GM12873 (cell line): ENCODE data around the gene SLC16A3.

ENCODE experiments used
- CTCF ChIP-seq: IDR thresholded peaks from 2 replicates; pipeline ENCODE4 v1.5.1; 2012; ENCODE audit warnings: low read depth, mild to moderate bottlenecking, moderate library complexity, low read length, control low read depth; ENCODE audit not compliant: insufficient read depth; ENCODE audit errors: missing control alignments

SLC16A3 gene

GRCh38 chr17:82237746-82238471 is 9.1 kb downstream of the SLC16A3 start:
- TF ChIP-seq CTCF: no peak

- no peak for TF ChIP-seq CTCF
Observed at GRCh38 chr17:82238472-82239201, 9.8 kb downstream of the SLC16A3 start.

- no peak for TF ChIP-seq CTCF
Observed at GRCh38 chr17:82239401-82239925, 10.6 kb downstream of the SLC16A3 start.

- TF ChIP-seq CTCF: no peak
Observed at GRCh38 chr17:82239926-82240505, 11.2 kb downstream of the SLC16A3 start.

GRCh38 chr17:82240506-82241182 is 11.8 kb downstream of the SLC16A3 start:
- no peak for TF ChIP-seq CTCF

- TF ChIP-seq CTCF: no peak
Observed at GRCh38 chr17:82241183-82241925, 12.5 kb downstream of the SLC16A3 start.
